Measurements from ENCODE around the gene COMMD3.
A peak's percentile ranks its signal among the peaks of the same experiment; 100 is the strongest.

The COMMD3 gene

GRCh38 chr10:22319980-22320558 lies 3.9 kb downstream of the COMMD3 start:
- DNase-seq (ENCODE audit: low spot score), result no peak

GRCh38 chr10:22320591-22321155 lies 4.5 kb downstream of the COMMD3 start, which contains the start of gene BMI1:
Gene BMI1, plus strand, starts transcription at chr10:22321099. Its CDS starts 5,351 bp downstream, at chr10:22326450.
- no peak for DNase-seq (ENCODE audit: low spot score)

GRCh38 chr10:22321156-22321923 lies 5.2 kb downstream of the COMMD3 start:
- DNase-seq (ENCODE audit: low spot score), result peak; percentile 84

GRCh38 chr10:22321924-22322640 lies 5.9 kb downstream of the COMMD3 start:
- peak; percentile 36 for DNase-seq (ENCODE audit: low spot score)

GRCh38 chr10:22322641-22323160 lies 6.5 kb downstream of the COMMD3 start:
- DNase-seq (ENCODE audit: low spot score), result no peak

GRCh38 chr10:22323538-22324305 lies 7.5 kb downstream of the COMMD3 start:
- no peak for DNase-seq (ENCODE audit: low spot score)

GRCh38 chr10:22324413-22324812 lies 8.2 kb downstream of the COMMD3 start:
- no peak for DNase-seq (ENCODE audit: low spot score)

- DNase-seq (ENCODE audit: low spot score), result no peak
Observed at GRCh38 chr10:22324893-22325271, 8.7 kb downstream of the COMMD3 start.

- peak; percentile 46 for DNase-seq (ENCODE audit: low spot score)
Observed at GRCh38 chr10:22325272-22326144, 9.3 kb downstream of the COMMD3 start.

- no peak for DNase-seq (ENCODE audit: low spot score)
Observed at GRCh38 chr10:22326145-22326702, 10.0 kb downstream of the COMMD3 start.

- DNase-seq (ENCODE audit: low spot score), result no peak
Observed at GRCh38 chr10:22329150-22329549, 13.0 kb downstream of the COMMD3 start.

- no peak for DNase-seq (ENCODE audit: low spot score)
Observed at GRCh38 chr10:22332116-22332692, 16.0 kb downstream of the COMMD3 start.

- no peak for DNase-seq (ENCODE audit: low spot score)
Observed at GRCh38 chr10:22333167-22333974, 17.2 kb downstream of the COMMD3 start.

GRCh38 chr10:22333975-22334282 lies 17.7 kb downstream of the COMMD3 start:
- no peak for DNase-seq (ENCODE audit: low spot score)

- DNase-seq (ENCODE audit: low spot score), result no peak
Observed at GRCh38 chr10:22334414-22335172, 18.4 kb downstream of the COMMD3 start.

GRCh38 chr10:22335173-22335933 lies 19.2 kb downstream of the COMMD3 start:
- peak; percentile 49 for DNase-seq (ENCODE audit: low spot score)

GRCh38 chr10:22338185-22338900 lies 22.2 kb downstream of the COMMD3 start:
- no peak for DNase-seq (ENCODE audit: low spot score)

Data from putamen (tissue), 1 donor.